Mesothelial cell of epicardium (in vitro differentiated cells): Measurements from ENCODE around the gene AFF1. TPM values are rescaled to one million over a fixed set of nuclear protein-coding genes. Genes with fewer than 3 reads are reported as not detected.

ENCODE experiments used
- DNase-seq, 2 experiments: peaks; one replicate each; pipeline ENCODE4 v3.0.0; 2021; ENCODE audit warnings: low spot score in 2 of 2; ENCODE audit not compliant: unreplicated experiment in 2 of 2
- H3K27ac Mint-ChIP-seq: 2 replicates; pipeline ENCODE4 v1.8.0; 2021; ENCODE audit warnings: mixed read lengths
- H3K27me3 Mint-ChIP-seq: 2 replicates; pipeline ENCODE4 v1.8.0; 2021; ENCODE audit warnings: low read depth, mixed read lengths
- H3K36me3 Mint-ChIP-seq: 2 replicates; pipeline ENCODE4 v1.8.0; 2021; ENCODE audit warnings: mixed read lengths
- H3K4me1 Mint-ChIP-seq: 2 replicates; pipeline ENCODE4 v1.8.0; 2021; ENCODE audit warnings: mixed read lengths
- H3K4me3 Mint-ChIP-seq: 2 replicates; pipeline ENCODE4 v1.8.0; 2021; ENCODE audit warnings: mild to moderate bottlenecking, moderate library complexity, mixed read lengths
- H3K9me3 Mint-ChIP-seq: 2 replicates; pipeline ENCODE4 v1.8.0; 2021; ENCODE audit warnings: mixed read lengths
- total RNA-seq: library from RNA; stranded (reverse); gene quantifications from 3 replicates; pipeline ENCODE4 v1.2.1, GENCODE V29; 2021
- TF ChIP-seq, protein P1 (sequence below): fragments of 200-600 bp; sonication (generic); IDR thresholded peaks from one replicate; pipeline ENCODE4 v1.5.0; 2021; ENCODE audit warnings: antibody characterized with exemption; ENCODE audit not compliant: unreplicated experiment

Gene AFF1
- total RNA-seq, 1 donor from 2014 or later = 18.2 TPM

DNA sequence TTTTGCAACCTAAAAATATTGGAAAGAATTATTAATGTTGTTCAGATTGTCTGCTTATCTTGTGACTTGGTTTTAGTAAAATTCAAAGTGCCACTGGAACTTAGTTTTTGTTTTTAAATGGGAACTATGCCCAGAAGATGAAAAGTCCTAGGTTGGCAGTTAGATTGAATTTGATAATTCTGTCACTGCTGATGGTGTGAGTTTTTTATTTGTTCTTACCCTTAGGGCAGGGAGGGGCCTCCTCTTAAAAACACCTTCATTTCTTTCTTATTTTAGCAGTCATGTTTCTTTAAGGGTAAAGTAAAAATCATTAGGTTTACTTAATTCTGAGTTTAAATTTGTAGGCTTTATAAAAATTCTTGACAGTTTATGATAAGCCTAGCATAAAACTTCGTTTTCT is 80.6 kb downstream of the AFF1 start:
- no peak for DNase-seq
- Mint-ChIP-seq H3K27ac (no peak overlapping the region), H3K4me1 (peaks cover 37% of the 10 kb centered on the region), H3K4me3 (no peak overlapping the region), H3K9me3 (no peaks in the 10 kb centered on the region), H3K36me3 (no peaks in the 10 kb centered on the region), H3K27me3 (no peaks in the 10 kb centered on the region)
- TF ChIP-seq, protein P1, sequence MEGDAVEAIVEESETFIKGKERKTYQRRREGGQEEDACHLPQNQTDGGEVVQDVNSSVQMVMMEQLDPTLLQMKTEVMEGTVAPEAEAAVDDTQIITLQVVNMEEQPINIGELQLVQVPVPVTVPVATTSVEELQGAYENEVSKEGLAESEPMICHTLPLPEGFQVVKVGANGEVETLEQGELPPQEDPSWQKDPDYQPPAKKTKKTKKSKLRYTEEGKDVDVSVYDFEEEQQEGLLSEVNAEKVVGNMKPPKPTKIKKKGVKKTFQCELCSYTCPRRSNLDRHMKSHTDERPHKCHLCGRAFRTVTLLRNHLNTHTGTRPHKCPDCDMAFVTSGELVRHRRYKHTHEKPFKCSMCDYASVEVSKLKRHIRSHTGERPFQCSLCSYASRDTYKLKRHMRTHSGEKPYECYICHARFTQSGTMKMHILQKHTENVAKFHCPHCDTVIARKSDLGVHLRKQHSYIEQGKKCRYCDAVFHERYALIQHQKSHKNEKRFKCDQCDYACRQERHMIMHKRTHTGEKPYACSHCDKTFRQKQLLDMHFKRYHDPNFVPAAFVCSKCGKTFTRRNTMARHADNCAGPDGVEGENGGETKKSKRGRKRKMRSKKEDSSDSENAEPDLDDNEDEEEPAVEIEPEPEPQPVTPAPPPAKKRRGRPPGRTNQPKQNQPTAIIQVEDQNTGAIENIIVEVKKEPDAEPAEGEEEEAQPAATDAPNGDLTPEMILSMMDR = no peak

DNA sequence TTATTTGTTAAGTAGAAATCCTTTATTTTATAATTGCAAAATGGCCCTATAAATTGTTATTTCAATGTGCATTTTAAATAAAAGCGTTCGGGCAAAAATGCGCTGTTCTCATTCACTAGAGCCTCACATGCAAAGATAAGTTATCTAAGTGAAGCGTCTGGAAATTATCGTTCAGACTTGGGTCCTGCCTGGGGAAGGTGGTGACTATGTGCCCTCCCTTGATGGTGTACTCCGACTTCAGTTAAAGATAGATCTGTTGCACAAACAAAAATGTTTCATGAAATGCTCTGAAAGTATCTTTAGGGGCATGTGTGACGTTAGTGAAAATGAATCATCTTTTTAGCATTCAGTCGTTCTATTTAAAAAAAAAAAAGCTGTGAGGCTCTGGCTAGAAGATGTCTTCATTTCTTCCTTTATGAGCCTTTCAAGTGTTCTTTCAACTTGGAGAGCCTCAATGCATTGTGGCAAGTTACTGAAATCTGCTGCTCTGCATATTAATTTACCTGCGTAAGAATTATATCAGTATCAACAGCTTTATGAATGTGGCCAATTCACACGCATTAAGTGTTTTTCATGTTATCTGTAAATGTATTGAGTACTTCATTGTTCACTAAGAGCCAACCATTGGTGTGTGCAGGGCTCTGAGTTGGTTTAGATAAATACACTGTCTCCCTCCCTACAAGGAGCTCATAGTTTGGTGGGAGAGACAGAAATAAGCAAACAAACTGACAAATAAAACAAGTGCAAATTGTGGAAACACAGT is 83.0 kb downstream of the AFF1 start:
- no peak overlapping the region for H3K4me3 Mint-ChIP-seq
- no peak for DNase-seq
- H3K27me3 Mint-ChIP-seq = no peaks in the 10 kb centered on the region
- H3K36me3 Mint-ChIP-seq = no peaks in the 10 kb centered on the region
- TF ChIP-seq, protein P1 = no peak
- H3K27ac Mint-ChIP-seq = no peak overlapping the region
- no peaks in the 10 kb centered on the region for H3K9me3 Mint-ChIP-seq
- H3K4me1 Mint-ChIP-seq = peaks cover 26% of the 10 kb centered on the region

DNA sequence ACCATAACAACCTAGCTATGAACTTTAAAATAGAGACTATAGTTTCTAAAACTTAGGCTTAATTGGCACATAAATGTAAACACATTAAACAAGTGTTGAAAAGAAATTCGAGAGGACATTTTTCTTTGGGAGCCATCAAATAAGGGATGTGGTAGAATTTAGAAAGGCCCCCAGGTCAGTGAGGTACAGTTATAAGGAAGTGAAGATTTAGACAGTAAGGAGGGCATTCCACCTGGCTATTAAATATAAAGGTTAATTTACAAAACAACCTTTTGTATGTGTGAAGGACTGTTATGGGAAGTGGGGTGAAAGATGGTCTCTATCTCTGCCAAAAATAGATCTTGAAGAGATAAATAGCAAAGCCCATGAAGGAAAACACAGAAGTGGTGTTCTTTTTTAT is 83.9 kb downstream of the AFF1 start:
- Mint-ChIP-seq H3K4me1 (peaks cover 21% of the 10 kb centered on the region), H3K27me3 (no peaks in the 10 kb centered on the region), H3K9me3 (no peaks in the 10 kb centered on the region), H3K27ac (no peak overlapping the region), H3K4me3 (no peak overlapping the region), H3K36me3 (no peaks in the 10 kb centered on the region)
- DNase-seq = no peak
- TF ChIP-seq, protein P1 = no peak

DNA sequence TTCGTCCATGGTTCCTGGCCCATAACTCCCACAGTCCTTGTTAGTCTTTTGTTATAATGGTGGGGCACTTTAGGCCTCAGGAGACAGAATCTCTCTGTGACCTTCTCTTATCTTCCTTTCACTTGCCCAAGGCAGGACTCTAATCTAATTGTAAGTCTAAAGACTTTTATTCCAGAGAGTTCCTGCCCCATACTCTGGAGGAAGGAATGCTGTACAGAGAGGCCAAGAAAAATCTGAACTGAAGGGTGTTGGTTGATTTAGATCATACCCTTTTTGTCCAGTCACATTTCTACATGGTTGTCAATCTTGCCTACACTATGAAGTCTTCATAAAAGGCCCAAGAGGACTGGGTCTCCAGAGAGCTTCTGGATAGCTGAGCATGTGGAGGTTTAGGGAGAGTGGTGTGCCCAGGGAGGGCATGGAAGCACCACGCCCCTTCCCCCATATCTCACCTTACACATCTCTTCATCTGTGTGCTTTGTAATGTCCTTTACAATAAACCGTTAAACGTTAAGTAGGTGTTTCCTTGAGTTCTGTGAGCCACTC is 84.5 kb downstream of the AFF1 start:
- peaks cover 16% of the 10 kb centered on the region for H3K4me1 Mint-ChIP-seq
- H3K27me3 Mint-ChIP-seq = no peaks in the 10 kb centered on the region
- TF ChIP-seq, protein P1 = no peak
- no peak for DNase-seq
- no peak overlapping the region for H3K4me3 Mint-ChIP-seq
- H3K9me3 Mint-ChIP-seq = no peaks in the 10 kb centered on the region
- no peak overlapping the region for H3K27ac Mint-ChIP-seq
- H3K36me3 Mint-ChIP-seq = no peaks in the 10 kb centered on the region

DNA sequence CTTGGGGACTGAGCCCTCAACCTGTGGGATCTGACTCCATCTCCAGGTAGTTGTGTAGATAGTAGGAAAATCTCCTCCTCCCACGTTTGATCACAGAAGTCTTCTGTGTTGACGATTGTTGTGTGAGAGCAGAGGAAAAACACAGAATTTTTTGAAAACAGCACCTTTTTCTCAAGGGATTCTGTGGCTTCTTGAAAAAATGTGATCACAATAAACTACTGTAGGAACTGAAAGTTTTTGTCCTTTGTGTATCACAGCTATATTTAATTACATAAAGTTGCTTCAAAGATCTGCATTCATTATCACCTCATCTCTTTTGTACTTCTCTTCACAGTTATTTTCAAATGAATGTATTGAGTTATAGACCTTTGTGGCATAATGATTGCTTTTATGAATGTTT is 85.1 kb downstream of the AFF1 start:
- Mint-ChIP-seq H3K9me3 (no peaks in the 10 kb centered on the region), H3K27ac (no peak overlapping the region), H3K36me3 (no peaks in the 10 kb centered on the region), H3K27me3 (no peaks in the 10 kb centered on the region), H3K4me1 (peaks cover 11% of the 10 kb centered on the region), H3K4me3 (no peak overlapping the region)
- TF ChIP-seq, protein P1 = no peak
- DNase-seq = no peak
